K562 treated with DMSO at 1 percent for 4 hours (cell line): Measurements from ENCODE around the gene ZSWIM5. TPM values are rescaled to one million over a fixed set of nuclear protein-coding genes. Genes with fewer than 3 reads are reported as not detected.

Experiments
- total RNA-seq: library from RNA; unstranded; fragments of 300-600 nt; gene quantifications from 2 replicates; pipeline ENCODE4 v1.2.3, GENCODE V29; 2022; ENCODE audit not compliant: insufficient read depth

ZSWIM5 gene
- total RNA-seq = 0.22 and 1.1 TPM in 2 replicates

DNA sequence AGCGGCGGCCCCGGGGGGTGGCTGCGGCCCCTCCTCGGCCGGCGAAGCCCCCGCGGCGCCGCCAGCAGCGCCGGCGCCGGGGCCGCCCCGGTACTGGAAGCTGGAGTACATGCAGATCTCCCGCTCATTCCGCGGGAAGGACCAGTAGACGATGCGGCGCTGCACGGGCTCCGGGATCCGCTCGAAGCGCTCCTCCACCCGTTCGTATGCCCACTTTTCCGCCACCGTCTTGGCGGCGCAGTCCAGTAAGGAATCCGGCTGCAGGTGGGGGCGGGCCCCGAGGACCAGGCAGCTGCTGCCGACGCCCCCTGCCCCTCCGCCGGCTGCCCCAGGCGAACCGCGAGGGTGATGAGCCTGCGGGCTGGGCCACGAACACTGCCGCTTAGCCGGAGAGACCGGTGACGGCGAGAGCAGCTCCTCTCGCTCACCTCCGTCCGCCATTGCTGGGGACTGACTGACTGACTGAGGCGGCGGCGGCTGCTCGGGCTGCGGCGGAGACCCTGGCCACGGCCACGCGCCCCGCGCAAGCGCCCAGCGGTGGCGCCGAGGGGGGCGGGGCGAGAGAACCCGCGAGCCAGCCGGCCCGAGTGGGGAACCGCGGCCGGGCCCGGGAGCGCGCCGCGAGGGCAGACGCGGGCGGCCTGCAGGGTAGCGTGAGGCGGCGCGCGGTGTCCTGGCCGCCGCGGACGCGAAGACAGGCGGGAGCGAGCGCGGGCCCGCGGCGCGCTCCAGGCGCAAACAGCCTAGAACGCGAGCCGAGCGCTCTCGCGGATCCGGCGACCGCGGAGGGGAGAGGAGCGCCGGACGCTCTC, at the start of gene ZSWIM5:
Gene ZSWIM5 (minus strand): TSS at position 696 of the 812 bp plus-strand sequence. CDS start 255 bp downstream, at position 441.

GRCh38 chr1:45011837-45012638, 194.4 kb downstream of the ZSWIM5 start, which contains the start of gene UROD:
Gene UROD, plus strand, starts transcription at chr1:45012254. Its CDS starts 12 bp downstream, at chr1:45012266.

GRCh38 chr1:45010855-45011811, 195.3 kb downstream of the ZSWIM5 start, which contains the start of gene HECTD3:
Gene HECTD3, minus strand, starts transcription at chr1:45011324. Its CDS starts 67 bp downstream, at chr1:45011257.

Other genes starting within 250 kb of the ZSWIM5 start
- gene EIF2B3, start 220.0 kb downstream of the ZSWIM5 start, total RNA-seq = 48.2 and 58.2 TPM in 2 replicates
- gene HECTD3, start 195.3 kb downstream of the ZSWIM5 start, total RNA-seq = 44.1 and 48.2 TPM in 2 replicates
- 401 and 435 TPM in 2 replicates for gene UROD, start 194.4 kb downstream of the ZSWIM5 start, total RNA-seq
- 0.94 TPM in 1 of 2 replicates, not detected in the other for gene HPDL, start 120.3 kb upstream of the ZSWIM5 start, total RNA-seq
- 10.5 and 11.0 TPM in 2 replicates for gene TOE1, start 133.6 kb upstream of the ZSWIM5 start, total RNA-seq
- gene MUTYH, start 133.8 kb upstream of the ZSWIM5 start, total RNA-seq = 27.2 and 30.3 TPM in 2 replicates